ENCODE data around the gene GPR15. TPM values are rescaled to one million over a fixed set of nuclear protein-coding genes. Genes with fewer than 3 reads are reported as not detected.

Gene GPR15
- total and polyA plus RNA-seq, 2 donors from 2014 or later: not detected

DNA sequence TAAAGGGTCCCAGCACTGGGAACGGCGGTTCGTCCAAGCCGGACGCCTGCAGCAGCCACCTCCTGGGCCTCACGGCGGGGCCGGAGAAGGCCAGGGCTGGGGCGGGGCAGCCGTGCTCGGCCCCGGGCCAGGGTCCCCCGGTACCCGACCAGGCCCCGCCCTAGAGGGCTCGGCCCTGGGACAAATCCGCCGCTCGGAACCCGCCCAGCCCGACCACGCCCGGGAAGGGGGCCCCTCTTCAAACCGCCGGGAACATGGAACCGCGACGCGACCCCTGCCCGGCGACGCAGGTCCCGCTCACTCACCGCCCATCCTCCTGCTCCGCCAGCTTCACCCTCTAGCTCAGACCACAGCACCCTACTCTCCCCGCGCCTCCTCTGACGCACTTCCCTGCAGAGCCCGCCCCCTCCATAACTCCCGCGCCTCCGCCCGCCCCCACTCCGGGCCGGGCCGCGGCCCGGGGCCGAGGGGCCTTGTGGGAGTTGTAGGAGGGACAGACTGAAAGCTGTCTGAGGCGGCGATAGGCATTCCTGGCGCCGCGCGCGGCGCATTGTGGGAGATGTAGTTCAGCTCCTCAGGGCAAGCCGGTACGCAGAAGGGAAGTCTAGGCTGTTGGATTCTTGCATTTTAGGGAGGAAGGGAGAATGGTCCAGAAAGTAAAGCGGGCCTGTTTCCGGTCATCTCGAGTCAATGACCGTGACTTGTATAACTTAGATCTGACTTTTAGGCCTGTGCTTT, 9.1 kb upstream of the GPR15 start, which contains the start of gene CLDND1:
Gene CLDND1 (minus strand): TSS at position 359 of the 738 bp plus-strand sequence. CDS start 1,478 bp downstream, outside the sequence.
- H3K9ac ChIP-seq (ENCODE audit: low read length in 3 of 3): peak within 1 kb of the TSS; percentile 35 to 94 (median 60)
- peak within 1 kb of the TSS; percentile 93 to 96 for H3K27ac ChIP-seq (ENCODE audit: low read depth in 2 of 2, low read length in 2 of 2)
- peak; percentile 77 for FAIRE-seq
- intact Hi-C loops (cut with DNase I): no loop called here
- peak; percentile 97 to 99 (median 98) for DNase-seq
- H3K4me3 ChIP-seq (ENCODE audit: low read length in 3 of 3): peak within 1 kb of the TSS; percentile 82 to 96 (median 92)
- peaks cover 0 to 16% (median 5%) of the 10 kb centered on the region in 3 donors for H3K36me3 ChIP-seq (ENCODE audit: control insufficient read depth in 2 of 3, insufficient read depth in 3 of 3, low read length in 3 of 3)
- peaks cover 0 to 11% (median 3%) of the 10 kb centered on the region in 3 donors for H3K4me1 ChIP-seq (ENCODE audit: control insufficient read depth in 2 of 3, insufficient read depth in 2 of 3, low read depth in 1 of 3, low read length in 3 of 3)
- H3K27me3 ChIP-seq (ENCODE audit: control insufficient read depth, insufficient read depth, low read length): no peaks in the 10 kb centered on the region
- H3K9me3 ChIP-seq (ENCODE audit: control insufficient read depth in 2 of 3, insufficient read depth in 1 of 3, low read length in 3 of 3): no peaks in the 10 kb centered on the region
- TF ChIP-seq, protein P1, sequence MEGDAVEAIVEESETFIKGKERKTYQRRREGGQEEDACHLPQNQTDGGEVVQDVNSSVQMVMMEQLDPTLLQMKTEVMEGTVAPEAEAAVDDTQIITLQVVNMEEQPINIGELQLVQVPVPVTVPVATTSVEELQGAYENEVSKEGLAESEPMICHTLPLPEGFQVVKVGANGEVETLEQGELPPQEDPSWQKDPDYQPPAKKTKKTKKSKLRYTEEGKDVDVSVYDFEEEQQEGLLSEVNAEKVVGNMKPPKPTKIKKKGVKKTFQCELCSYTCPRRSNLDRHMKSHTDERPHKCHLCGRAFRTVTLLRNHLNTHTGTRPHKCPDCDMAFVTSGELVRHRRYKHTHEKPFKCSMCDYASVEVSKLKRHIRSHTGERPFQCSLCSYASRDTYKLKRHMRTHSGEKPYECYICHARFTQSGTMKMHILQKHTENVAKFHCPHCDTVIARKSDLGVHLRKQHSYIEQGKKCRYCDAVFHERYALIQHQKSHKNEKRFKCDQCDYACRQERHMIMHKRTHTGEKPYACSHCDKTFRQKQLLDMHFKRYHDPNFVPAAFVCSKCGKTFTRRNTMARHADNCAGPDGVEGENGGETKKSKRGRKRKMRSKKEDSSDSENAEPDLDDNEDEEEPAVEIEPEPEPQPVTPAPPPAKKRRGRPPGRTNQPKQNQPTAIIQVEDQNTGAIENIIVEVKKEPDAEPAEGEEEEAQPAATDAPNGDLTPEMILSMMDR (IDR thresholded peaks at IDR 0.05; ENCODE audit: borderline replicate concordance, extremely low read depth, insufficient read depth): no peak

- no peak overlapping the region for H3K9ac ChIP-seq (ENCODE audit: low read length in 3 of 3)
- intact Hi-C loops (cut with DNase I): no loop called here
- TF ChIP-seq, protein P1 (IDR thresholded peaks at IDR 0.05; ENCODE audit: borderline replicate concordance, extremely low read depth, insufficient read depth): no peak
- H3K9me3 ChIP-seq (ENCODE audit: control insufficient read depth in 2 of 3, insufficient read depth in 1 of 3, low read length in 3 of 3): no peaks in the 10 kb centered on the region
- H3K27ac ChIP-seq (ENCODE audit: low read depth in 2 of 2, low read length in 2 of 2): no peak overlapping the region
- DNase-seq (no peak), FAIRE-seq (no peak)
- peaks cover 0 to 6% (median 3%) of the 10 kb centered on the region in 3 donors for H3K4me1 ChIP-seq (ENCODE audit: control insufficient read depth in 2 of 3, insufficient read depth in 2 of 3, low read depth in 1 of 3, low read length in 3 of 3)
- H3K36me3 ChIP-seq (ENCODE audit: control insufficient read depth in 2 of 3, insufficient read depth in 3 of 3, low read length in 3 of 3): peaks cover 0 to 8% (median 0%) of the 10 kb centered on the region in 3 donors
- no peak overlapping the region for H3K4me3 ChIP-seq (ENCODE audit: low read length in 3 of 3)
- no peaks in the 10 kb centered on the region for H3K27me3 ChIP-seq (ENCODE audit: control insufficient read depth, insufficient read depth, low read length)
Measured at GRCh38 chr3:98525494-98525893, 6.3 kb upstream of the GPR15 start.

GRCh38 chr3:98528474-98529346, 3.1 kb upstream of the GPR15 start:
- H3K36me3 ChIP-seq (ENCODE audit: control insufficient read depth in 2 of 3, insufficient read depth in 3 of 3, low read length in 3 of 3): no peaks in the 10 kb centered on the region
- no peaks in the 10 kb centered on the region for H3K9me3 ChIP-seq (ENCODE audit: control insufficient read depth in 2 of 3, insufficient read depth in 1 of 3, low read length in 3 of 3)
- DNase-seq: no peak
- H3K4me3 ChIP-seq (ENCODE audit: low read length in 3 of 3): no peak overlapping the region
- H3K27ac ChIP-seq (ENCODE audit: low read depth in 2 of 2, low read length in 2 of 2): no peak overlapping the region
- no peak overlapping the region for H3K9ac ChIP-seq (ENCODE audit: low read length in 3 of 3)
- no peak for FAIRE-seq
- H3K27me3 ChIP-seq (ENCODE audit: control insufficient read depth, insufficient read depth, low read length): no peaks in the 10 kb centered on the region
- intact Hi-C loops (cut with DNase I): no loop called here
- TF ChIP-seq, protein P1 (IDR thresholded peaks at IDR 0.05; ENCODE audit: borderline replicate concordance, extremely low read depth, insufficient read depth): no peak
- H3K4me1 ChIP-seq (ENCODE audit: control insufficient read depth in 2 of 3, insufficient read depth in 2 of 3, low read depth in 1 of 3, low read length in 3 of 3): no peaks in the 10 kb centered on the region

Data from kidney (tissue), 14 donors.